OCI-LY1 (cell line): ENCODE measurements around the gene MPPED1.

ENCODE experiments used
- H2AFZ ChIP-seq: fragments of 200-600 bp; sonication (generic), shearing (Covaris generic); 2 replicates; pipeline ENCODE4 v1.6.0; 2014; ENCODE audit warnings: antibody characterized with exemption, mild to moderate bottlenecking, low read length
- H3F3A ChIP-seq: fragments of 200-600 bp; sonication (generic), shearing (Covaris generic); 2 replicates; pipeline ENCODE4 v1.6.0; 2014; ENCODE audit warnings: mild to moderate bottlenecking, antibody characterized with exemption, low read length, moderate library complexity; ENCODE audit not compliant: insufficient read depth
- H3K27ac ChIP-seq: fragments of 200-600 bp; sonication (generic); 2 replicates; pipeline ENCODE4 v1.5.1; 2014; ENCODE audit warnings: low read length, mixed run types, mild to moderate bottlenecking, low read depth; ENCODE audit not compliant: poor library complexity, severe bottlenecking
- H3K27me3 ChIP-seq: fragments of 200-600 bp; sonication (generic); 2 replicates; pipeline ENCODE4 v1.6.0; 2014; ENCODE audit warnings: antibody characterized with exemption, mild to moderate bottlenecking, low read length, moderate library complexity; ENCODE audit not compliant: insufficient read depth
- H3K36me3 ChIP-seq: fragments of 200-600 bp; sonication (generic); 2 replicates; pipeline ENCODE4 v1.6.1; 2014; ENCODE audit warnings: mild to moderate bottlenecking, antibody characterized with exemption, low read length, moderate library complexity, mixed read lengths; ENCODE audit not compliant: insufficient read depth
- H3K4me1 ChIP-seq: fragments of 200-600 bp; sonication (generic); 2 replicates; pipeline ENCODE4 v1.5.1; 2014; ENCODE audit warnings: mild to moderate bottlenecking, low read length, moderate library complexity; ENCODE audit not compliant: insufficient read depth, severe bottlenecking
- H3K4me2 ChIP-seq: fragments of 200-600 bp; sonication (generic), shearing (Covaris generic); 2 replicates; pipeline ENCODE4 v1.6.1; 2014; ENCODE audit warnings: low read length
- H3K4me3 ChIP-seq: fragments of 200-600 bp; sonication (generic); 2 replicates; pipeline ENCODE4 v1.5.1; 2014; ENCODE audit warnings: low read length, low read depth, mild to moderate bottlenecking, mixed read lengths; ENCODE audit not compliant: poor library complexity, severe bottlenecking
- H3K79me2 ChIP-seq: fragments of 200-600 bp; shearing (Covaris generic); 2 replicates; pipeline ENCODE4 v1.6.1; 2016; ENCODE audit warnings: mixed run types, low read length, mixed read lengths; ENCODE audit not compliant: insufficient read depth
- H3K9ac ChIP-seq: fragments of 200-600 bp; sonication (generic), shearing (Covaris generic); 2 replicates; pipeline ENCODE4 v1.6.1; 2014; ENCODE audit warnings: mild to moderate bottlenecking, low read length, mixed read lengths
- H3K9me2 ChIP-seq: fragments of 200-600 bp; sonication (generic), shearing (Covaris generic); 2 replicates; pipeline ENCODE4 v1.6.1; 2014; ENCODE audit warnings: low read depth, mild to moderate bottlenecking, low read length, mixed read lengths
- H3K9me3 ChIP-seq: fragments of 200-600 bp; shearing (Covaris generic); 2 replicates; pipeline ENCODE4 v1.6.1; 2014; ENCODE audit warnings: low read length, mixed read lengths
- H4K20me1 ChIP-seq: fragments of 200-600 bp; sonication (generic), shearing (Covaris generic); 2 replicates; pipeline ENCODE4 v1.6.0; 2016; ENCODE audit warnings: mild to moderate bottlenecking, low read length; ENCODE audit not compliant: insufficient read depth
- CTCF ChIP-seq: fragments of 200-600 bp; sonication (generic), shearing (Covaris generic); IDR thresholded peaks from 2 replicates; pipeline ENCODE4 v1.5.1; 2017; ENCODE audit warnings: mild to moderate bottlenecking, antibody characterized with exemption, low read length, moderate library complexity, mixed read lengths
- EZH2 ChIP-seq: fragments of 200-600 bp; sonication (generic), shearing (Covaris generic); IDR thresholded peaks from 2 replicates; pipeline ENCODE4 v1.8.0; 2017; ENCODE audit warnings: borderline replicate concordance, mixed run types, mild to moderate bottlenecking, antibody characterized with exemption, low read length, moderate library complexity, mixed read lengths

MPPED1 gene

GRCh38 chr22:43537019-43537585 lies 125.3 kb downstream of the MPPED1 start:
- Histone ChIP-seq H3K36me3 (no peaks in the 10 kb centered on the region), H2AFZ (no peak overlapping the region)
- TF ChIP-seq EZH2 (no peak), CTCF (peak; percentile 57)

DNA sequence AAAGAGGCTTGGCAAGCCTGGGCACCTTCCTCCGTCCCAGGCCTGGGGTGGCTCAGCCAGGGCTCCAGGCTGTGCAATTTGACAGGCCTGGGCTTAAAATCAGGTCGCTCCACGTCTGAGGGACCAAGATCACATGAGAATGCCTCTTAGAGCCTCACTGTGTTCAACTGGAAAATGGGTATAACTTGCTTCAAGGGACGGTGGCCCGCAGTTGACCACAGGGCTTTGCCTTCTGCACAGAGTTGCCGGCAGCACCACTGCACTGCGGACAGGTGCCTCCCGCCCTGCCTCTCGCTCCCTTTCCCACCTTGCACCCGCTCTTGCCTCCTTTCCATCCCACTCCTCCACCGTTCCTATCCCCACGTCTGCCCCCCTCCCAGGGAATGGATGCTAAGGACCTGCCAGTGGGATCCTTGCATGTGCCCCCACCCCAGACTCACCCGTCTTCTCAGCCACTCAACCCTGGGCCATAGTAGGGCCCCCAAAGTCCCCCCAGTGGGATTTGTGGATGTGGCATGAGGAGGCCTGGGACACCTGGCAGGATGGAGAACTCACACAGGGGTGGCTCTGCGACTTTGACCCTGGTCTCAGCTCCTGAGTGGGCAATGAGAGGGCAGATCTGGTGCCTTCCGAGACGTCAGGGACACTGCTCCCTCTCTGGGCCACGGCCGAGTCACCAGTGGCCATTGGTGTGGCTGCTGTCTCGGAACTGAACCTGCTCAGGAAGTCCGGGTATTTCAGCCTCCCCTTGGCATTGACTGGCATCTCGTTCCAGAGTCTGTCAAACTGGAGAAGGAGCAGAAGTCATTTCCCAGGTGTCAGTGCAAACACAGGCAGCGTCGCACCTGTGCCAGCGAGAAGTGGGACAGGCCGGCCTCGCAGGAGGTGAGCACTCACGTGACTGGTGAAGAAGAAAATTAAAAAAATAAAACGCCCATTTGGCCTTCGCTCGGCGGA lies 128.0 kb downstream of the MPPED1 start:
- Histone ChIP-seq H3K27me3 (no peaks in the 10 kb centered on the region), H3K4me1 (no peaks in the 10 kb centered on the region), H4K20me1 (no peaks in the 10 kb centered on the region), H3K36me3 (no peaks in the 10 kb centered on the region), H3K9me3 (no peaks in the 10 kb centered on the region), H3K9me2 (no peaks in the 10 kb centered on the region), H3K4me3 (no peak overlapping the region), H3K79me2 (no peaks in the 10 kb centered on the region), H3K9ac (no peak overlapping the region), H3K4me2 (no peak overlapping the region), H3F3A (no peaks in the 10 kb centered on the region), H3K27ac (no peak overlapping the region), H2AFZ (no peak overlapping the region)
- TF ChIP-seq EZH2, result no peak
- TF ChIP-seq CTCF, result no peak

More at GRCh38 chr22:43537019-43537585, 125.3 kb downstream of the MPPED1 start:
- H3K9me3 ChIP-seq, result no peaks in the 10 kb centered on the region
- H3K9ac ChIP-seq, result no peak overlapping the region
- no peaks in the 10 kb centered on the region for H3K79me2 ChIP-seq
- H3F3A ChIP-seq, result no peaks in the 10 kb centered on the region
- H3K4me3 ChIP-seq, result no peak overlapping the region
- H3K27ac ChIP-seq, result no peak overlapping the region
- no peaks in the 10 kb centered on the region for H3K4me1 ChIP-seq
- H4K20me1 ChIP-seq, result no peaks in the 10 kb centered on the region
- no peak overlapping the region for H3K4me2 ChIP-seq
- H3K27me3 ChIP-seq, result no peaks in the 10 kb centered on the region
- no peaks in the 10 kb centered on the region for H3K9me2 ChIP-seq

GRCh38 chr22:43540529-43540923 lies 128.7 kb downstream of the MPPED1 start:
- no peak overlapping the region for H3K9ac ChIP-seq
- H3F3A ChIP-seq, result no peaks in the 10 kb centered on the region
- H2AFZ ChIP-seq, result no peak overlapping the region
- no peaks in the 10 kb centered on the region for H3K27me3 ChIP-seq
- no peak overlapping the region for H3K27ac ChIP-seq
- TF ChIP-seq CTCF, result no peak
- no peak for TF ChIP-seq EZH2
- no peak overlapping the region for H3K4me2 ChIP-seq
- H3K4me3 ChIP-seq, result no peak overlapping the region
- H3K36me3 ChIP-seq, result no peaks in the 10 kb centered on the region
- no peaks in the 10 kb centered on the region for H3K9me3 ChIP-seq
- H4K20me1 ChIP-seq, result no peaks in the 10 kb centered on the region
- no peaks in the 10 kb centered on the region for H3K4me1 ChIP-seq
- no peaks in the 10 kb centered on the region for H3K9me2 ChIP-seq
- no peaks in the 10 kb centered on the region for H3K79me2 ChIP-seq
